T-helper 2 cell (primary cell): ENCODE measurements around the gene ZNF45.
"Not testable (repeated sequence)": the region's sequence is repeated elsewhere in the genome, so short reads cannot be mapped to it uniquely, and the experiment has no call there.

Source experiments
- DNase-seq, 5 experiments: peaks; one replicate each; pipeline versions ENCODE4 v3.0.0 to v3.0.0-alpha.2; 2012 to 2022

The ZNF45 gene

GRCh38 chr19:43910884-43911283 lies 24.2 kb downstream of the ZNF45 start:
- DNase-seq: no peak

- no peak for DNase-seq
Measured at GRCh38 chr19:43908659-43909058, 26.4 kb downstream of the ZNF45 start.

GRCh38 chr19:43906774-43907173 lies 28.3 kb downstream of the ZNF45 start:
- no peak for DNase-seq

- DNase-seq: no peak
Measured at GRCh38 chr19:43905897-43906296, 29.2 kb downstream of the ZNF45 start.

- DNase-seq: no peak
Measured at GRCh38 chr19:43902399-43902798, 32.7 kb downstream of the ZNF45 start.

- peak; percentile 20 to 58 (median 36) for DNase-seq
Measured at GRCh38 chr19:43901395-43902390, 33.4 kb downstream of the ZNF45 start.

GRCh38 chr19:43895727-43896308 lies 39.3 kb downstream of the ZNF45 start:
- DNase-seq: no peak

- DNase-seq: no peak
Measured at GRCh38 chr19:43883864-43884263, 51.2 kb downstream of the ZNF45 start, which contains the start of gene ZNF404. Gene ZNF404 (minus strand): TSS chr19:43883964.

GRCh38 chr19:43880483-43880882 lies 54.6 kb downstream of the ZNF45 start:
- no peak for DNase-seq

GRCh38 chr19:43872547-43873336 lies 62.3 kb downstream of the ZNF45 start:
- DNase-seq: no peak

- DNase-seq: not testable (repeated sequence)
Measured at GRCh38 chr19:43866923-43867322, 68.2 kb downstream of the ZNF45 start.
